Endothelial cell of umbilical vein (primary cell): ENCODE measurements around the gene IL5RA. TPM values are rescaled to one million over a fixed set of nuclear protein-coding genes. Genes with fewer than 3 reads are reported as not detected.

Experiments
- BruUV-seq: library from RNA; stranded (reverse); fragments of 400-500 nt; replicated peaks from 2 replicates; lab custom pipeline; 2021; lab: Mats Ljungman, UMichigan
- CTCF ChIA-PET: fragments of 300-600, 350-600 bp; sonication (Branson Sonifier 250); formaldehyde crosslinking; loops from one replicate; lab custom pipeline; 2021; ENCODE audit warnings: antibody characterized with exemption, inconsistent platforms; lab: Charles Lee
- POLR2A ChIA-PET: fragments of 300-600, 350-600 bp; sonication (Branson Sonifier 250); formaldehyde crosslinking; loops from one replicate; lab custom pipeline; 2021; ENCODE audit warnings: antibody characterized with exemption, inconsistent platforms; lab: Charles Lee
- DNase-seq: peaks from one replicate; pipeline ENCODE4 v3.0.0-alpha.2; 2011; ENCODE audit warnings: low read depth, low spot score
- FAIRE-seq: peaks from 2 replicates; lab custom pipeline; 2011; peaks lifted over from hg19 to GRCh38; lab: Jason Lieb, UNC
- H2AFZ ChIP-seq: 2 replicates; pipeline ENCODE4 v1.6.0; 2012; ENCODE audit warnings: low read depth, low read length, control low read depth, inconsistent platforms
- H3K27ac ChIP-seq: 2 replicates; pipeline ENCODE4 v1.5.1; 2011; ENCODE audit warnings: low read depth, mild to moderate bottlenecking, control low read depth, low read length, moderate library complexity; ENCODE audit not compliant: insufficient read depth
- H3K27me3 ChIP-seq, 2 experiments: 2 replicates each; pipeline versions ENCODE4 v1.6.0 to v1.6.1; 2011; ENCODE audit warnings: low read length in 2 of 2, mixed read lengths in 1 of 2; ENCODE audit not compliant: control insufficient read depth in 2 of 2, insufficient read depth in 2 of 2
- H3K36me3 ChIP-seq, 2 experiments: 2 replicates in 1 of 2; 3 replicates in 1 of 2; pipeline ENCODE4 v1.5.1; 2011; ENCODE audit warnings: low read length in 2 of 2, mild to moderate bottlenecking in 1 of 2, moderate library complexity in 1 of 2; ENCODE audit not compliant: control insufficient read depth in 2 of 2, insufficient read depth in 2 of 2; ENCODE audit errors: extremely low read depth in 1 of 2
- H3K4me1 ChIP-seq: 3 replicates; pipeline ENCODE4 v1.5.1; 2011; ENCODE audit warnings: mild to moderate bottlenecking, low read length; ENCODE audit not compliant: control insufficient read depth, insufficient read depth; ENCODE audit errors: extremely low read depth
- H3K4me2 ChIP-seq: 2 replicates; pipeline ENCODE4 v1.6.1; 2011; ENCODE audit warnings: low read length, control low read depth, mixed read lengths; ENCODE audit not compliant: insufficient read depth
- H3K4me3 ChIP-seq, 3 experiments: fragments of 200-600 bp in 1 of 3; sonication (generic), shearing (Covaris generic) in 1 of 3; replicated peaks in 1 of 3; 2 replicates each; pipeline ENCODE4 v1.5.1; 2011 to 2016; ENCODE audit warnings: control low read depth in 3 of 3, low read length in 3 of 3, mild to moderate bottlenecking in 2 of 3, inconsistent platforms in 1 of 3, low read depth in 1 of 3, moderate library complexity in 1 of 3; ENCODE audit not compliant: insufficient read depth in 1 of 3
- H3K79me2 ChIP-seq: 2 replicates; pipeline ENCODE4 v1.6.0; 2012; ENCODE audit warnings: low read length, inconsistent platforms; ENCODE audit not compliant: control insufficient read depth, insufficient read depth
- H3K9ac ChIP-seq: replicated peaks from 2 replicates; pipeline ENCODE3; 2011; ENCODE audit warnings: low read length, control low read depth; ENCODE audit not compliant: insufficient read depth; ENCODE audit errors: extremely low read depth
- H3K9me1 ChIP-seq: replicated peaks from 3 replicates; pipeline ENCODE4 v1.6.0; 2011; ENCODE audit warnings: mild to moderate bottlenecking, low read length; ENCODE audit not compliant: control insufficient read depth, insufficient read depth; ENCODE audit errors: extremely low read depth
- H3K9me3 ChIP-seq: replicated peaks from 2 replicates; pipeline ENCODE4 v1.5.1; 2012; ENCODE audit warnings: low read length, inconsistent platforms; ENCODE audit not compliant: control insufficient read depth, insufficient read depth
- H4K20me1 ChIP-seq: replicated peaks from 2 replicates; pipeline ENCODE3; 2011; ENCODE audit warnings: mild to moderate bottlenecking, low read length; ENCODE audit not compliant: control insufficient read depth, insufficient read depth; ENCODE audit errors: extremely low read depth
- CTCF ChIP-seq, 2 donors: IDR thresholded peaks; 1 replicate in 1 of 2; 2 replicates in 1 of 2; pipeline ENCODE4 v1.5.1; 2011; ENCODE audit warnings: low read length in 2 of 2, mild to moderate bottlenecking in 2 of 2, moderate library complexity in 2 of 2, control low read depth in 1 of 2, inconsistent platforms in 1 of 2, low read depth in 1 of 2; ENCODE audit not compliant: insufficient read depth in 1 of 2; ENCODE audit errors: extremely low read depth in 1 of 2
- EZH2 ChIP-seq: IDR thresholded peaks from 2 replicates; pipeline ENCODE4 v1.6.1; 2012; ENCODE audit warnings: borderline replicate concordance, low read depth, mild to moderate bottlenecking, moderate library complexity, low read length, inconsistent platforms; ENCODE audit not compliant: severe bottlenecking
- FOS ChIP-seq: IDR thresholded peaks from 2 replicates; pipeline ENCODE4 v1.6.1; 2011; ENCODE audit warnings: mild to moderate bottlenecking, low read length, moderate library complexity, borderline replicate concordance; ENCODE audit not compliant: insufficient read depth
- GATA2 ChIP-seq: IDR thresholded peaks from 2 replicates; pipeline ENCODE4 v1.7.0; 2011; ENCODE audit warnings: low read depth, mild to moderate bottlenecking, moderate library complexity, mixed read lengths, low read length; ENCODE audit not compliant: insufficient read length, insufficient read depth
- JUN ChIP-seq: IDR thresholded peaks from 2 replicates; pipeline ENCODE4 v1.6.1; 2011; ENCODE audit warnings: borderline replicate concordance, low read depth; ENCODE audit not compliant: insufficient read length, insufficient read depth
- MAX ChIP-seq: IDR thresholded peaks from 2 replicates; pipeline ENCODE4 v1.6.1; 2011; ENCODE audit not compliant: insufficient read depth, insufficient read length
- MYC ChIP-seq: IDR thresholded peaks from one replicate; pipeline ENCODE4 v1.6.1; 2011; ENCODE audit warnings: mild to moderate bottlenecking, low read depth, low read length
- POLR2A ChIP-seq: IDR thresholded peaks from 2 replicates; pipeline ENCODE4 v1.6.1; 2012; ENCODE audit warnings: low read depth, mild to moderate bottlenecking, control low read depth, low read length
- POLR2AphosphoS5 ChIP-seq: IDR thresholded peaks from 2 replicates; pipeline ENCODE4 v1.6.1; 2012; ENCODE audit warnings: low read depth, mild to moderate bottlenecking, control low read depth, low read length, moderate library complexity; ENCODE audit not compliant: insufficient read depth
- dilution Hi-C: fragments of 300-500 bp; cut with MboI; formaldehyde crosslinking; loops from one replicate; pipeline ENCODE4 v1.15.0; 2019; ENCODE audit warnings: low sequenced_read_pairs; ENCODE audit not compliant: extremely low pct_ligation_motif_present
- intact Hi-C: fragments of 100-400 bp; cut with micrococcal nuclease; formaldehyde crosslinking; loops from one replicate; pipeline ENCODE4 v1.10.0; 2022
- polyA plus RNA-seq, 4 experiments: library from polyadenylated mRNA; depleted of rRNA in 3 of 4; stranded (reverse) in 3 of 4; unstranded in 1 of 4; fragments of >200 nt; gene quantifications; 2 replicates each; pipeline versions ENCODE4 v1.2.1 to v1.2.3, GENCODE V29; 2011 to 2012; ENCODE audit warnings: missing spikeins in 1 of 4
- total RNA-seq: library from RNA; stranded (reverse); gene quantifications from 2 replicates; pipeline ENCODE4 v1.2.3, GENCODE V29; 2021

Gene IL5RA
- total and polyA plus RNA-seq, 2 donors (not counting 3 experiments of a cell fraction or from before 2014, with no cell fraction given), result not detected

- dilution Hi-C loops (no loop called here), intact Hi-C loops (loop anchor here (2.0 kb wide), 1 partner anchor 28 kb away; the partner anchor contains the start of gene TRNT1)
These were observed 44.9 kb upstream of the IL5RA start for GRCh38 chr3:3154879-3155610.

More at GRCh38 chr3:3154879-3155610, 44.9 kb upstream of the IL5RA start:
- no peak for DNase-seq
- peaks cover 13 to 18% of the 10 kb centered on the region in 2 experiments for H3K36me3 ChIP-seq
- no peak overlapping the region for H3K9ac ChIP-seq
- ChIA-PET CTCF (interaction anchor here (1.1 to 1.8 kb wide), 3 partner anchors 12 to 46 kb away, joined by 3 to 4 read pairs (median 4); no protein-coding TSS in a partner anchor), POLR2A (no interaction called here)
- TF ChIP-seq GATA2 (no peak), EZH2 (no peak), FOS (no peak), MAX (no peak), JUN (no peak), MYC (no peak), CTCF (IDR thresholded peaks at IDR 0.05; ENCODE audit: extremely low read depth in 1 of 2, insufficient read depth in 1 of 2, low read depth in 1 of 2, low read length in 2 of 2) (no peak), POLR2AphosphoS5 (no peak), POLR2A (no peak)
- no peak for FAIRE-seq
- H3K9me3 ChIP-seq, result no peaks in the 10 kb centered on the region
- no peaks in the 10 kb centered on the region for H3K27me3 ChIP-seq
- H3K79me2 ChIP-seq, result no peaks in the 10 kb centered on the region
- H3K4me3 ChIP-seq, result no peak overlapping the region
- no peak overlapping the region for H3K27ac ChIP-seq
- BruUV-seq, result no TSS peak
- no peaks in the 10 kb centered on the region for H3K9me1 ChIP-seq
- H4K20me1 ChIP-seq, result peaks cover 3% of the 10 kb centered on the region
- H2AFZ ChIP-seq, result no peak overlapping the region
- peaks cover 9% of the 10 kb centered on the region for H3K4me1 ChIP-seq
- no peak overlapping the region for H3K4me2 ChIP-seq
